ENCODE data around the gene APOC3. TPM values are rescaled to one million over a fixed set of nuclear protein-coding genes. Genes with fewer than 3 reads are reported as not detected.

The APOC3 gene
- total RNA-seq, 2 donors from 2014 or later, result not detected

GRCh38 chr11:116838321-116839084, 8.8 kb downstream of the APOC3 start:
- H3K27ac ChIP-seq, result no peak overlapping the region
- intact Hi-C loops (cut with DNase I), result no loop called here
- no peaks in the 10 kb centered on the region for H3K9me3 ChIP-seq
- TF ChIP-seq POLR2A (IDR thresholded peaks at IDR 0.05), result no peak
- no peak for TF ChIP-seq POLR2AphosphoS5 (IDR thresholded peaks at IDR 0.05)
- no peak for TF ChIP-seq CTCF (IDR thresholded peaks at IDR 0.05)
- no peak for DNase-seq (ENCODE audit: low spot score)
- H3K36me3 ChIP-seq, result no peaks in the 10 kb centered on the region
- WGBS, result 92% methylated on average over 6 of the region's 6 CpGs
- H3K4me1 ChIP-seq (replicated peaks), result no peaks in the 10 kb centered on the region
- H3K4me3 ChIP-seq, result no peak overlapping the region
- no peaks in the 10 kb centered on the region for H3K27me3 ChIP-seq (replicated peaks; ENCODE audit: insufficient read depth)

- Histone ChIP-seq H3K4me1 (replicated peaks) (no peaks in the 10 kb centered on the region), H3K4me3 (no peak overlapping the region), H3K9me3 (no peaks in the 10 kb centered on the region), H3K27ac (no peak overlapping the region), H3K27me3 (replicated peaks; ENCODE audit: insufficient read depth) (no peaks in the 10 kb centered on the region), H3K36me3 (no peaks in the 10 kb centered on the region)
- TF ChIP-seq POLR2AphosphoS5 (IDR thresholded peaks at IDR 0.05) (no peak), POLR2A (IDR thresholded peaks at IDR 0.05) (no peak), CTCF (IDR thresholded peaks at IDR 0.05) (no peak)
- 53% methylated on average over 6 of the region's 6 CpGs for WGBS
- intact Hi-C loops (cut with DNase I), result no loop called here
- DNase-seq (ENCODE audit: low spot score), result no peak
Observed at GRCh38 chr11:116840224-116840745, 10.6 kb downstream of the APOC3 start.

DNA sequence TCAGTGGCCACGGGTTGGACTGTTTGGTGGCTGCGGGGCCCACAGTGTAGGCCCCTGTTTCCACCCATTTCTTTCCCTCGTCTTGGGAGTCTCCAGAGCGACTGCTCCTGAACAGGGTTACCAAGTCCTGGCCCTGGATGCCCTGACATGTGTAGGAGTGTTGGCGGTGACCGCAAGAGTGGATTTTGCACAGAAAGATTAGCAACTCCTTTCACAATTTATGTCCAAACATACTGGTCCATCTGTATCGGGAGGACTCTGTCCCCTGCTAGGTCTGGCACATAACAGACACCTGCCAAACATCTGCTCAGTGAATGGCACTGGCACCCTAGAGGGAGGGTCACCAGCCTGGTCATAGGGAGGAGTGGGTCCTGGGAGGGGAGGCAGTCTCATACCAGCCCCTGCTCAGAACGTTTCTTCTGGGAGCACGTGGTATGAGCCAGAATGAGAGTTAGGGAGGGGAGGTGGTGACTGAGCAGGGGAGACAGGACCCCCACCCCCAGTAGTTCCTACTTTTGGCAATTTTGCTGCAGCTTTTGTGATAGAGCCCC, 11.1 kb downstream of the APOC3 start:
- WGBS, result 79% methylated on average over 9 of the region's 9 CpGs
- Histone ChIP-seq H3K9me3 (no peaks in the 10 kb centered on the region), H3K27ac (no peak overlapping the region), H3K36me3 (no peaks in the 10 kb centered on the region), H3K27me3 (replicated peaks; ENCODE audit: insufficient read depth) (no peaks in the 10 kb centered on the region), H3K4me1 (replicated peaks) (no peaks in the 10 kb centered on the region), H3K4me3 (no peak overlapping the region)
- intact Hi-C loops (cut with DNase I), result no loop called here
- no peak for TF ChIP-seq CTCF (IDR thresholded peaks at IDR 0.05)
- TF ChIP-seq POLR2A (IDR thresholded peaks at IDR 0.05), result no peak
- no peak for TF ChIP-seq POLR2AphosphoS5 (IDR thresholded peaks at IDR 0.05)
- DNase-seq (ENCODE audit: low spot score), result no peak

DNA sequence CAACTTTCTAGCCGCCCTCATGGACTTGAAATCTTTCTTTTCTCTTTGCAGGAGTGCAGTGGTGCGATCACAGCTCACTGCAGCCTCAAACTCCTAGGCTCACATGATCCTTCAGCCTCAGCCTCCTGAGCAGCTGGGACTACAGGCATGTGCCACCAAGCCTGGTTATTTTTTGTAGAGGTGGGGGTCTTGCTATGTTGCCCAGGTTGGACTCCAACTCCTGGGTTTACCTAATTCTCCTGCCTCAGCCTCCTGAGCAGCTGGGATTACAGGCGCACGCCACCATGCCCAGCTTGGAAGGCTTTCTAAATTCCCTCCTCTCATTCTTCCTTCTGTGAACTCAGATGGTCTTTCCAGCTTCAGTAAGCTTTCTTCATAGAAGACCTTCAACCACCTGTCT, 12.4 kb downstream of the APOC3 start:
- Histone ChIP-seq H3K4me3 (no peak overlapping the region), H3K36me3 (no peaks in the 10 kb centered on the region), H3K4me1 (replicated peaks) (no peaks in the 10 kb centered on the region), H3K9me3 (no peaks in the 10 kb centered on the region), H3K27ac (no peak overlapping the region), H3K27me3 (replicated peaks; ENCODE audit: insufficient read depth) (no peaks in the 10 kb centered on the region)
- 97% methylated on average over 4 of the region's 4 CpGs for WGBS
- TF ChIP-seq POLR2AphosphoS5 (IDR thresholded peaks at IDR 0.05), result no peak
- no peak for TF ChIP-seq CTCF (IDR thresholded peaks at IDR 0.05)
- TF ChIP-seq POLR2A (IDR thresholded peaks at IDR 0.05), result no peak
- DNase-seq (ENCODE audit: low spot score), result no peak
- intact Hi-C loops (cut with DNase I), result no loop called here

DNA sequence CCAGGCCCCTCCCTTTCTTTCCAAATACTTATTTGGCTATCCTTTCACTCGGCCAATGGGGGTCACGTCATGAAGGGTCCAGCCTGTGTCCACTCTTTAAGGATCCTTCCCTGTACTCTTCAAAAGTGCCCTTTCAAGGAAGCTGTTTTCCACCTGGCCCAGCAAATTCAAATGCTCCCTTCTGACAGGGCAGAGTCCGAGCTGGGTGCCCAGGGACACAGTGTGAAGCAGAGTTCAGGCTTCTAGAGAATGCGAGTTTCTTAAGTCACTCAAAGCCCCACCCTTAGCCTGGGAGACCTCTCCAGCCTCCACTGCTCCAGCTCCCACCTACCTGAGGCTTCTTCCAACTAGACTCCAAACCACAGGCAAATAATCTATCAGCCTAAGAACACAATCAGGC, 13.2 kb downstream of the APOC3 start:
- intact Hi-C loops (cut with DNase I), result no loop called here
- no peak overlapping the region for H3K27ac ChIP-seq
- no peaks in the 10 kb centered on the region for H3K4me1 ChIP-seq (replicated peaks)
- no peaks in the 10 kb centered on the region for H3K27me3 ChIP-seq (replicated peaks; ENCODE audit: insufficient read depth)
- WGBS, result 85% methylated on average over 4 of the region's 4 CpGs
- H3K36me3 ChIP-seq, result no peaks in the 10 kb centered on the region
- TF ChIP-seq POLR2A (IDR thresholded peaks at IDR 0.05), result no peak
- no peak for TF ChIP-seq CTCF (IDR thresholded peaks at IDR 0.05)
- TF ChIP-seq POLR2AphosphoS5 (IDR thresholded peaks at IDR 0.05), result no peak
- H3K4me3 ChIP-seq, result no peak overlapping the region
- DNase-seq (ENCODE audit: low spot score), result no peak
- H3K9me3 ChIP-seq, result no peaks in the 10 kb centered on the region

Measured in prostate gland (tissue), 2 donors.